Keratinocyte (primary cell): ENCODE measurements around the gene DNAH8. TPM values are rescaled to one million over a fixed set of nuclear protein-coding genes. Genes with fewer than 3 reads are reported as not detected.

Experiments
- DNase-seq: peaks from one replicate; pipeline ENCODE4 v3.0.0-alpha.2; 2011; ENCODE audit warnings: low read depth, missing footprints, low spot score
- FAIRE-seq: peaks from 2 replicates; lab custom pipeline; 2011; peaks lifted over from hg19 to GRCh38; lab: Jason Lieb, UNC
- H2AFZ ChIP-seq: 2 replicates; pipeline ENCODE4 v1.6.0; 2012; ENCODE audit warnings: low read length, control low read depth, inconsistent platforms; ENCODE audit not compliant: control insufficient read depth
- H3K27ac ChIP-seq: 2 replicates; pipeline ENCODE4 v1.5.1; 2011; ENCODE audit warnings: low read length; ENCODE audit not compliant: control insufficient read depth, insufficient read depth
- H3K27me3 ChIP-seq: 3 replicates; pipeline ENCODE4 v1.6.0; 2011; ENCODE audit warnings: low read length; ENCODE audit not compliant: control insufficient read depth, insufficient read depth; ENCODE audit errors: extremely low read depth
- H3K36me3 ChIP-seq, 2 experiments: 2 replicates in 1 of 2; 3 replicates in 1 of 2; pipeline ENCODE4 v1.5.1; 2011; ENCODE audit warnings: low read length in 2 of 2, mild to moderate bottlenecking in 1 of 2; ENCODE audit not compliant: control insufficient read depth in 2 of 2, insufficient read depth in 2 of 2; ENCODE audit errors: extremely low read depth in 1 of 2
- H3K4me1 ChIP-seq: 3 replicates; pipeline ENCODE4 v1.5.1; 2011; ENCODE audit warnings: low read length; ENCODE audit not compliant: control insufficient read depth, insufficient read depth; ENCODE audit errors: extremely low read depth
- H3K4me2 ChIP-seq: 3 replicates; pipeline ENCODE4 v1.6.0; 2011; ENCODE audit warnings: low read depth, low read length; ENCODE audit not compliant: control insufficient read depth, insufficient read depth; ENCODE audit errors: extremely low read depth
- H3K4me3 ChIP-seq, 3 experiments: fragments of 200-600 bp in 1 of 3; sonication (generic) in 1 of 3; 2 replicates in 2 of 3; 3 replicates in 1 of 3; pipeline ENCODE4 v1.5.1; 2011 to 2016; ENCODE audit warnings: low read length in 3 of 3, mild to moderate bottlenecking in 3 of 3, control low read depth in 2 of 3, inconsistent platforms in 1 of 3, low read depth in 1 of 3, mixed read lengths in 1 of 3, mixed run types in 1 of 3, moderate library complexity in 1 of 3; ENCODE audit not compliant: control insufficient read depth in 2 of 3, insufficient read depth in 2 of 3; ENCODE audit errors: extremely low read depth in 1 of 3
- H3K79me2 ChIP-seq: 2 replicates; pipeline ENCODE4 v1.6.0; 2012; ENCODE audit warnings: low read length; ENCODE audit not compliant: control insufficient read depth, insufficient read depth
- H3K9ac ChIP-seq: 3 replicates; pipeline ENCODE4 v1.6.0; 2011; ENCODE audit warnings: low read length; ENCODE audit not compliant: control insufficient read depth, insufficient read depth; ENCODE audit errors: extremely low read depth
- H3K9me1 ChIP-seq: 3 replicates; pipeline ENCODE4 v1.6.0; 2011; ENCODE audit warnings: low read length; ENCODE audit not compliant: control insufficient read depth, insufficient read depth; ENCODE audit errors: extremely low read depth
- H3K9me3 ChIP-seq: 2 replicates; pipeline ENCODE4 v1.5.1; 2012; ENCODE audit warnings: low read depth, low read length; ENCODE audit not compliant: control insufficient read depth
- H4K20me1 ChIP-seq: 3 replicates; pipeline ENCODE4 v1.6.0; 2011; ENCODE audit warnings: low read length; ENCODE audit not compliant: control insufficient read depth, insufficient read depth; ENCODE audit errors: extremely low read depth
- CTCF ChIP-seq, 3 experiments: IDR thresholded peaks in 1 of 3; conservative IDR thresholded peaks in 1 of 3; optimal IDR thresholded peaks in 1 of 3; 2 replicates in 2 of 3; 3 replicates in 1 of 3; pipeline versions ENCODE3 to v1.5.1; 2011; ENCODE audit warnings: low read length in 3 of 3, mild to moderate bottlenecking in 3 of 3, moderate library complexity in 2 of 3, control low read depth in 1 of 3, inconsistent platforms in 1 of 3; ENCODE audit not compliant: insufficient read depth in 2 of 3; ENCODE audit errors: extremely low read depth in 1 of 3
- EZH2 ChIP-seq: IDR thresholded peaks from one replicate; pipeline ENCODE4 v1.6.1; 2012; ENCODE audit warnings: inconsistent platforms, mild to moderate bottlenecking, low read length, moderate library complexity
- dilution Hi-C: fragments of 300-500 bp; cut with MboI; formaldehyde crosslinking; loops from one replicate; pipeline ENCODE4 v1.7.0; 2020; ENCODE audit warnings: low sequenced_read_pairs; ENCODE audit not compliant: extremely low pct_ligation_motif_present
- polyA plus RNA-seq, 5 experiments: library from polyadenylated mRNA; depleted of rRNA in 3 of 5; stranded (reverse) in 3 of 5; stranded (forward) in 1 of 5; unstranded in 1 of 5; fragments of >200 nt; gene quantifications; 1 replicate in 1 of 5; 2 replicates in 3 of 5; 3 replicates in 1 of 5; pipeline versions ENCODE4 v1.2.1 to v1.2.3, GENCODE V29; 2011 to 2012; ENCODE audit warnings: missing spikeins in 2 of 5, low read depth in 1 of 5, low replicate concordance in 1 of 5

Gene DNAH8
- polyA plus RNA-seq, 1 donor (not counting 4 experiments of a cell fraction or from before 2014, with no cell fraction given), result 0.01 TPM

GRCh38 chr6:38695227-38695900 lies 19.7 kb upstream of the DNAH8 start:
- Histone ChIP-seq H3K9me1 (no peaks in the 10 kb centered on the region), H3K4me3 (no peak overlapping the region), H3K9me3 (no peaks in the 10 kb centered on the region), H4K20me1 (peaks cover 8% of the 10 kb centered on the region), H3K4me1 (no peaks in the 10 kb centered on the region), H3K79me2 (peaks cover 93% of the 10 kb centered on the region), H3K36me3 (peaks cover 1 to 9% of the 10 kb centered on the region in 2 experiments), H3K9ac (no peak overlapping the region), H3K4me2 (no peak overlapping the region), H3K27ac (no peak overlapping the region), H2AFZ (no peak overlapping the region), H3K27me3 (no peaks in the 10 kb centered on the region)
- no peak for FAIRE-seq
- DNase-seq, result no peak
- no peak for TF ChIP-seq CTCF (optimal IDR thresholded peaks at IDR 0.05 in 1 of 3, IDR thresholded peaks at IDR 0.05 in 1 of 3, conservative IDR thresholded peaks at IDR 0.05 in 1 of 3; ENCODE audit: extremely low read depth in 1 of 3, insufficient read depth in 2 of 3, low read length in 3 of 3)
- no peak for TF ChIP-seq EZH2
- dilution Hi-C loops, result no loop called here

GRCh38 chr6:38695933-38696332 lies 19.2 kb upstream of the DNAH8 start:
- TF ChIP-seq EZH2 (no peak), CTCF (optimal IDR thresholded peaks at IDR 0.05 in 1 of 3, IDR thresholded peaks at IDR 0.05 in 1 of 3, conservative IDR thresholded peaks at IDR 0.05 in 1 of 3; ENCODE audit: extremely low read depth in 1 of 3, insufficient read depth in 2 of 3, low read length in 3 of 3) (no peak)
- H3K4me2 ChIP-seq, result no peak overlapping the region
- H3K4me1 ChIP-seq, result no peaks in the 10 kb centered on the region
- H3K79me2 ChIP-seq, result peaks cover 93% of the 10 kb centered on the region
- no peaks in the 10 kb centered on the region for H3K9me1 ChIP-seq
- no peak for FAIRE-seq
- H4K20me1 ChIP-seq, result peaks cover 9% of the 10 kb centered on the region
- peaks cover 2 to 9% of the 10 kb centered on the region in 2 experiments for H3K36me3 ChIP-seq
- DNase-seq, result no peak
- H3K9me3 ChIP-seq, result no peaks in the 10 kb centered on the region
- H3K4me3 ChIP-seq, result no peak overlapping the region
- no peaks in the 10 kb centered on the region for H3K27me3 ChIP-seq
- no peak overlapping the region for H2AFZ ChIP-seq
- dilution Hi-C loops, result no loop called here
- no peak overlapping the region for H3K9ac ChIP-seq
- H3K27ac ChIP-seq, result no peak overlapping the region
